HG03432 (cell line): ENCODE data around the gene CFAP74.

Experiments used
- ATAC-seq: cut with Tn5 transposase; IDR thresholded peaks from one replicate; pipeline ENCODE4 v1.9.1; 2021; ENCODE audit warnings: mild to moderate bottlenecking, moderate library complexity; ENCODE audit not compliant: unreplicated experiment

CFAP74 gene

GRCh38 chr1:1971017-1971416 lies 32.6 kb downstream of the CFAP74 start:
- no peak for ATAC-seq

- ATAC-seq, result no peak
These were observed 33.5 kb downstream of the CFAP74 start for GRCh38 chr1:1969953-1970716.

DNA sequence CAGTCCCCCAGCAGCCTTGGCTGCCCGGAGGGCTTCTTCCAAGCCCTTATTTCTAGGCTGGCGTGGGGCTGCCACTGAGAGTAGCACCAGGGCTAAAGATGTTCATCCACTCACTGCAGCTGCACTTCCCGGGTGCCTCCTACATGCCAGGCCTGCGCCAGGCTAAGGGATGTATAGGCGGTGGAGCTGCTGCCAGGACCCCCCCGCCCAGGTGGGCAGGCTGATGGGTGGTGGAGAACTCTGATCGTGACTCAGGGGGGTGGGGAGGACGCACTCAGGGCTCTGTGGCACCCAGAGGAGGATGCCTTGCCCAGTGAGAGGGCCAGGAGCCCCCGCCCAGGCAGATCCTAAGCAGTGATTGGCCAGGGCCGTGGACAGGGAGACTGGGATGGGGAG lies 34.1 kb downstream of the CFAP74 start:
- ATAC-seq, result no peak

- no peak for ATAC-seq
These were observed 34.6 kb downstream of the CFAP74 start for GRCh38 chr1:1968767-1969504.

DNA sequence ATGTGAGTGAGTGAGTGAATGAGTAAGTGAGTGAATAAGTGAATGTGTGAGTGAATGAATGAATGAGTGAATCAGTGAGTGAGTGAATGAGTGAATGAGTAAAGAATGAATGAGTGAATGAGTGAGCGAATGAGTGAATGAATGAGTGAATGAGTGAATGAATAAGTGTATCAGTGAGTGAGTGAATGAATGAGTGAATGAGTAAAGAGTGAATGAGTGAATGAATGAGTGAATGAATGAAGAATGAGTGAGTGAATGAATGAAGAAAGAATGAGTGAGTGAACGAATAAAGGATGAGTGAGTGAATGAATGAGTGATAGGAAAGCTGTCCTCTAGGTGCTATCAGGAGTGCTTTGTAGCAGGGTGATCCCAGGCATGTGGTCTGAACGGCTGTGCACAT lies 35.7 kb downstream of the CFAP74 start:
- no peak for ATAC-seq

- ATAC-seq, result no peak
These were observed 36.4 kb downstream of the CFAP74 start for GRCh38 chr1:1967151-1967550.

DNA sequence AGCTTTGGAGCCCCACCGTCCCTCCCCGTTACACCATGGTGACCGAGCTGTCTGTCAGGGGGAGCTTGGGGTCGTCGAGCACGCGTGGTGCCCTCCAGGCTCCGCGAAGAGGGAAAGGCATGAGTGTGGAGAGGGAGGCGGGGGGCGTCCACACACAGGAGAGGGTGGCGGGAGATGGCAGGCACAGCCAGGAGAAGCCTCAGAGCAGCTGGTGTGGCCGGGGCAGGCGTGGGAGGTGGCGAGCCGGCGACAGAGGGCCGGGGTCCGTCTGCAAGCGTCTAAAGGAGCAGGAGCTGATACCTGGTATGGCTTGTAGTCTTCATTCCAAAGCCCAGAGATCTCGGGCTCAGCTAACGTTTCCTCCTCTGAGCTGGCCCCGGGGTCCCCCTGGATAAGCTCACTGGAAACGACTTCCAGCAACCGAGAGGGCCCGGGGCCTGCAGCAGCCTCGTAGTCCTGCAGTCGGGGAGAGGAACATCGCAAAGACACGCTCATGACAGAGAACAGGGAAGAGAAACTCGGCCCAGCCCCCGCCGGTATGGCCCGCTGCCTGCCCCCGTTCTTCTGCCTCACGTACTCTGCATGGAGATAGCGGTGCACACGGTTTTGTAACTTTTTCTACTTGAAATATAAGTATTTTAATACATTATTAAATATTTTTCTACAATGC lies 37.4 kb downstream of the CFAP74 start:
- no peak for ATAC-seq

DNA sequence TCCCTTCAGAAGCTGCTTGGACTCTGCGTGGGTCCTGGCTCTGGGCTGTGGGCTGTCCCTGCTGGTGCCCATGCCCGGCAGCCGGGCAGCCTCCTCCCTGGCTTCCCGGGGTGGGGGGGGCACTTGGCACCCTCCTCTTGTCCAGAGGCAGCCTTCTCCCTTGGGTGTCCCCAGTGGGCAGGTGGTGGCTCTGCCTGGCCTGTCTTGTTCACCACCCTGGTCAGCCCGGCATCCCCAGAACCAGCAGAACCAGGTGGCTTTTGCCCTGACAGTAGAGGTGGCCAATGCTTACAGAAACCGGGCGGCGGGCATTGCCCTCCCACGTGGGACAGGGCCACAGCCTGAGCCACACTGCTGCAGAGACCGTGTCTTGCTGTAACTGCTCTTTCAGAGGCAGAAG lies 38.0 kb downstream of the CFAP74 start:
- no peak for ATAC-seq

DNA sequence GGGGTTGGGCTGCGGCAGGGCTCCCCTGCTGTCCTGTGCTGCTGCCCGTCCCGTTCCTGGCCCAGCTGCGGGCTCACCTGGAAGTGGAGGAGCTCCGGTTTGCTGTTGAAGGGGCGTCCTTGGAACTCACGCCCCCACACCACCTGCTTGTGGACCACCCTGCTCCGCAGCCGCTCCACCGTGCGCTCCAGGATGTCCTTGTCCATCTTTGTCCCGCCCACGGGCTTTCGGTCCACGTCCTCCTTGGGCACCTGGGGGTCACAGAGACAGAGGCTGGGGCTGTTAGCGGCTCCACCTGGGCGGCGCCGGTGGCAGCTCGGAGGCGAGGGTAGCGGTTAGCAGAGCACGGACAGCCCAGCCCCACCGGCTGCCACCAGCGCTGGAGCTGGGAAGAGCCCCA lies 38.8 kb downstream of the CFAP74 start:
- no peak for ATAC-seq

GRCh38 chr1:1963570-1963969 lies 40.0 kb downstream of the CFAP74 start:
- ATAC-seq, result no peak

DNA sequence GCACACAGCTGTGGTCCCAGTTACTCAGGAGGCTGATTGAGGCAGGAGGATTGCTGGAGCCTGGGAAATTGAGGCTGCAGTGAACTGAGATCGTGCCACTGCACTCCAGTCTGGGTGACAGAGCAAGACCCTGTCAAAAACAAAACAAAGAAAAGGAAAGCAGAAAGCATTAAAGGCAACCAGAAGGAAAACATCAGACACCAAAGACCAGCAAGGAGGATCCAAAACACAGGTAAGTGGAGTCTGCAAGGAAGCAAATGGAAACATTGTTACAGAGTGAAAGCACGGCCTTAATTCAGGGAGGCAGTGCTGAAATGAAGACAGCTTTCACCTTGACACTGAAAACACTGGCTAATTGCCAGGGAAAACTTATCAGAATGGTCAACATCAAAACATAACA lies 40.8 kb downstream of the CFAP74 start:
- no peak for ATAC-seq

DNA sequence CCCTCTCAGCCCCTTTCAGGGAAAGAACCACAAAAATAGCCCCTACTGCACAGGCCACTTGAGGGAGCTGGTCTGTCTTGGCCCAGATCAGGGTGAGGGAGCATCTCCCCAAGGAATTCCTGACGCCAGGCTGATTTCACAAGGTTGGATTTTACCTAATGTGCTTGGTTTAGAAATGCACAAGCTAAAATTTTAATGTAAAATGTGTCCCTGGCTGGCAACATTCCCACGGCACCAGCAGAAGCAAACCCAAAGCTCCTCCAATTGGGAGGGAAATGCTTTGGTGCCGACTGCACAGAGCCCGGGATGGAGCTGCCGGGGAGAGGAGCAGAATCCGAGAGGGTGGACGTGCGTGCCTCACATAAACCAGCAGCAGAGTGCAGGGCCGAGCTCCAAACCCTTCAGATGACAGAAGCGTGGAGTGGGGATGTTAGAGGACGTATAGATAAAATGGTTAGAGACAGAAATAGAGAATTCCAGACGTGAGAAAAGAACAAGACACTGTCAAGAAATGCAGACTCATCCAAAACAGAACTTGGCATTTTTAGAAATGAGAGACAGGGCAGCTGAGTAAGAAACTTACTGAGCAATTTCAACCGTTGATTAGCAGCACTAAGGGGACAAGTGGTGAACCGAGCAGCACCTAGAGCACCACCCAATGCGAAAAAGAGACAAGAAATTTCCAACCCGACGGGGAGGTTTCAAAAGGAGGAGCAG lies 42.9 kb downstream of the CFAP74 start:
- no peak for ATAC-seq

- ATAC-seq, result no peak
These were observed 43.6 kb downstream of the CFAP74 start for GRCh38 chr1:1959840-1960479.

DNA sequence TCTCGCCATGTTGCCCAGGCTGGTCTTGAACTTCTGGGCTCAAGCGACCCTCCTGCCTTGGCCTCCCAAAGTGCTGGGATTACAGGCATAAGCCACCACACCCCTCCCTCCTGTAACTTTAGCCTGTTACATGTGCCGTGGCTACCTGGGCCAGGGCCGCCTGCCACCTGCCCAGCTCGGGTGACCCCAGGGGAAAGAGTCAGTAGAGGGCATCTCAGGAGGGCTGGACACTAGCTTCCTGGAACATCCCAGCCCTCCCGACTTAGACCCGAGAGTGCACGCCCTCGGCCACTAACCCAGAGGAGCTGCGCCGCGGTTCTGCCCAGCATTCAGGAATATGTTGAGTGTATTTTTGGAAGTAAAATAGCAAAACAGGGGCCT lies 44.1 kb downstream of the CFAP74 start:
- no peak for ATAC-seq

DNA sequence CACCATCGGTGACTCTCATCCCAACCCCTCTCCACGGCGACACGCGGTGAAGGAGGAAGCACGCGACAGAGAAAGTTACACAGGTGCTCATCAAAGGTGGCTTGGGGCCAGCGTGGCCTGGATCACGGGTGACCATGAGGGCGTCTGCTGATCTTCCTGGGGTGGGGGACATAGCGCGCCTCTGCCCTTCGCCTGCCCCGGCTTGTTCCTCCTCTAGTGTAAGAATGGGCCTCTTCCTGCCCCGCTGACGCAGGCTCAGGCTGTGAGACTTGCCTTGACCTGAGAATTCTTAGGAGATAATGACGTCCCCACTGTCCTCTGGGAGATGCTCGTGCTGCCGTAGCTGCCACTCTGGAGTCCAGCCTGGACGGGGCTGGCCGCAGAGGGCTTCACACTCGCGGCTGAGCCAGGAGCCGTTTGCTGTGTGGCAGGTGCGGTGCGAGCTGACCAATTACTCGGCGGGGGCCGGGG lies 45.5 kb downstream of the CFAP74 start:
- ATAC-seq, result no peak

- ATAC-seq, result no peak
These were observed 46.0 kb downstream of the CFAP74 start for GRCh38 chr1:1957533-1957961.

DNA sequence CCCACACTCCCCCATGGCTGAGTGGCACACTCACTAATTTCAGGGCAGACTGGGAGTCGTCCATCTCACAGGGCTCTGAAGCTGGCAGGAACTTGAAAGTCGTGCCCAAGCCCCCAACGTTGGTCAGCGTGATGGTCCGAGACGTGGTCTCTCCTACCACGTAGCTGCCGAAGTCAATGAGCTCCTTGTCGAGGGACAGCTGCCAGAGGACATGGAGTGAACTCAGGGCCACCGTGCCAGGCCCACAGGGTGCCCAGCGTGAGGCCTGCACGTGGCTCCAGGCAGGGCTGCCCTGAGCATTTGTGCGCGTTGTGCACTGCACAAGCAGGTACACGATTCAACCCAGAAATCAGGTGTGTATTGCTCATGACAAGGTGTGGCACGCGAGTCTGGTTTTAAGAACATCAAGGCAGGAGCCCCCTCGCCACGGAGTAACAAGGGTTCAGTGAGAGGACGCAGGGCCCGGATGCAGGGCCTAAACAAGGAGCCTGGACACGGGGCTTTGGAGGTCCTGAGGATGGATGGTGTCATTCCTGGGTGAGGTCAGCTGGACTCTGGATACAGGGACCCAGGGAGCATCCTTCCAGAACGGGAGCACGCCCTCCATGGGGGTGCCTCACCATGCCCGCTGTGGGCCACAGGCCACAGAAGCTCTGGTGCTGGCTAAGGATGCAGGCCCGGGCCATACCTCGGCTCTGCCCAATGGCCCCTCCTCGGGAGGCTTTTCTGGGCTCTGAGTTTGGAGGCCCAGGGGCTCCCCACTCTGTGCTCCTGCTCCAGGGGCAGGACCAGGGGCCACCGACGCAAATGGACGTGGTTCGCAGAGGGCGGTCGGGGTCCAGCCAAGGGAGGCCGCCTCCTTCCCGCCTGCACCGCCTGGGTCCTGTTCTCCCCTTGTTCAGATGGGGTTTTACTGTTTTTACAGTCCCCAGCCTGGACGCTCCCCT lies 46.7 kb downstream of the CFAP74 start:
- ATAC-seq, result no peak

DNA sequence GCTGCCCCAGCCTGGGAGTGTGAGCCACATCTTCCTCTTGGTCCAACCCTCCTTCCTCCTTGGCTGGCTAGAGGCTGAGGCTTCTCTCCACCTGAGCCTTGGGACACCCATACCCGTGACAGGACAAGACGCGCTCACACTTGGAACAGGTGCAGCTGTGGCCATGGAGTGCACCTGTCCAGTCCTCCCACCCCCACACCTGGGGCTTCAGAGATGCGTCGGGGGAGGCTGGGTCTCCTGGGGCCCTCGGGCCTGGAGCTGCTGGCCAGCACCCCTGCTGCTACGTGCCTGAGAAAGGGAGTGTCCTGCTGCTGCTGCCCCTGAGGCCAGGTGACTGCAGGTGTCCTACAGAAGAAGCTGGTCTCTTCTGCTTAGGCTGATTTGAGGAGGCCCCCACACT lies 47.5 kb downstream of the CFAP74 start:
- ATAC-seq, result no peak

GRCh38 chr1:1955621-1956094 lies 47.9 kb downstream of the CFAP74 start:
- ATAC-seq, result no peak
